Stimulated activated CD4-positive, alpha-beta T cell treated with anti-CD3 and anti-CD28 coated beads, Interleukin-4, amount 100 ng/mL, for 24 hours (primary cell): ENCODE measurements around the gene GPR146.
"Not testable (repeated sequence)": the region's sequence is repeated elsewhere in the genome, so short reads cannot be mapped to it uniquely, and the experiment has no call there.

Source experiments
- DNase-seq: peaks from one replicate; pipeline ENCODE4 v3.0.0-alpha.2; 2020

GPR146 gene

DNA sequence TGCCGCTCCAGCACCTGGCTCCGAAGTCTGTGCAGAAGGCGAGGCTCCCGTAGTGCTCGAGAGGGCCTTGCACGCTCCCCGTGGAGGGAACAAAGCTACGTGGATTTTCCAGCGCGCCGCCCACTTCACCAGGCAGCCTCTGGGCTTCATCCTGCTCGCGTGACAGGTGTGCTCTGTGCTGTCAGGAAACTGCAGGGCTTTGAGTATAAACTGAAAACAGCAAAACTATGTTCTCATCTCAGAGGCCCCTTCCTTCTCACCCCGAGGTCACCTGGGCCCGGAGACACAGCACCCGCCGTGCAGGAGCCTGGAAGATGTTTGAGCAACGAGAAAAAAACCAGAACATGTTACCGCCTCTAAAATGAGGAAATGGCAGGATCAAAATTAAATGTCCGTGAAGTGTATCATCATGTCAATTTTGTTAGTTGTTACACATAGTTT, 17.6 kb upstream of the GPR146 start:
- no peak for DNase-seq

GRCh38 chr7:1027242-1028043, 16.9 kb upstream of the GPR146 start:
- no peak for DNase-seq

DNA sequence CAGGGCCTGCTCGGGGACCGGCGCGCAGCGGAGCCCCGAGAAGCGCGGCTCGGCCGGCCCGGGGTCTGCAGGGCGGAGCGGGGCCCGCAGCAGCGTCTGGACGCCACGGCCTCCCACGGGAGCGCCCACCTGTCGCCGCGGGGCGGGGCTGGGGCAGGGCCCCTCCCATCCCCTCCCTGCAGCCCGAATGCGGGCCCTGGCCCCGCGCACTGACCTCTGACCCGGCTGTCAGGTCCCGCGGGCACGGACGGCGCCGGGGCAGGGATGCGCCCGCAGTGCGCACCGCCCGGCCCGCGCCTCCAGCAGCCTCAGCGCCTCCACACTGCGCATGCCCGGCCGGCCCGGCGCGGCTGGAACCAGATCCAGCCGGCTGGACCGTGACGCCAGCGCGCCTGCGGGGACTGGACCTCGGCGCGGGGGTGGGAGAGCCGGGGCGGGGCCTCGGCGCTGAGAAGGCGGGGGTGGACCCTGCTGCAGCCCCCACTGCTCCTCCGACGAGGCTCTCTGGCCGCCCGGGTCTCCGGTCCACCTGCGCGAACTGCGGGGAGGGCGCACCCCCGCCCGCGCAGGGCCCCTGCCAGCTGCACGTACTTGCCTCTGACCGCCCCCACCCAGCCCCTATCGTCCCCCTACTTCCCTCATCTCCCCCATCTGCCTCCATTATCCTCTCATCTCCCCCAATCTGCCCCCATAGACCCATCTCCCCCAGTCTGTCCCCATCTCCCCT, 16.1 kb upstream of the GPR146 start:
- DNase-seq: peak; percentile 86

DNA sequence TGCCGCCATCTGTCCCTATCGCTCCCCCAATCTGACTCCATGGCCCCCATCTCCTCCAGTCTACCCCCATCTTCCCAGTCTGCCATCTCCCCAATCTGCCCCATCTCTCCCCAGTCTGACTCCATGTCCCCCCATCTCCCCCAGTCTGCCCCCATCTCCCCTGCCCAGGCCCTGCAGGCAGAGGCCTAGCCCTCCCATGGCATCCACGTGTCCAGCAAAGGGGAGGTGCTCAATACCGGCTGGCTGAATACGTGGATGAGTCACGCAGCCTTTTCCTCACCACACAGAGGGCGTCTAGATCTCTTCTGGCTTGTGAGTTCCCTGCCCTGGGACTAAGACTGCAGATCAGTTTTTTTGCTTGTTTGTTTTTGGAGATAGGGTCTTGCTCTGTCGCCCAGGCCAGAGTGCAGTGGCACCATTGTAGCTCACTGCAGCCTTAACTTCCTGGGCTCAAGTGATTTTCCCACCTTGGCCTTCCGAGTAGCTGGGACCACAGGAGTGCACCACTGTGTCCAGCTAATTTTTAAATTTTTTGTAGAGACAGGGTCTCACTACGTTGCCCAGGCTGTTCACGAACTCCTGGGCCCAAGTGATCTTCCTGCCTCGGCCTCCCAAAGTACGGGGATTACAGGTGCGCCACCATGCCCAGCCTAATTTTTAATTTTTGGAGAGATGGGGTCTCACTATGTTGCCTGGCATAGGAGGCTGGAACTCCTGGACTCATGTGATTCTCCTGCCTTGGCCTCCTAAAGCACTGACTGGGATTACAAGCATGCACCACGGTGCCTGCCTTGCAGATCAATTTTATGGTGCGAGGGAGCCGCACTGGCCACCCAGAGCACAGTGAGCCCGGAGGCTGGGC, 15.3 kb upstream of the GPR146 start:
- peak; percentile 72 for DNase-seq

DNA sequence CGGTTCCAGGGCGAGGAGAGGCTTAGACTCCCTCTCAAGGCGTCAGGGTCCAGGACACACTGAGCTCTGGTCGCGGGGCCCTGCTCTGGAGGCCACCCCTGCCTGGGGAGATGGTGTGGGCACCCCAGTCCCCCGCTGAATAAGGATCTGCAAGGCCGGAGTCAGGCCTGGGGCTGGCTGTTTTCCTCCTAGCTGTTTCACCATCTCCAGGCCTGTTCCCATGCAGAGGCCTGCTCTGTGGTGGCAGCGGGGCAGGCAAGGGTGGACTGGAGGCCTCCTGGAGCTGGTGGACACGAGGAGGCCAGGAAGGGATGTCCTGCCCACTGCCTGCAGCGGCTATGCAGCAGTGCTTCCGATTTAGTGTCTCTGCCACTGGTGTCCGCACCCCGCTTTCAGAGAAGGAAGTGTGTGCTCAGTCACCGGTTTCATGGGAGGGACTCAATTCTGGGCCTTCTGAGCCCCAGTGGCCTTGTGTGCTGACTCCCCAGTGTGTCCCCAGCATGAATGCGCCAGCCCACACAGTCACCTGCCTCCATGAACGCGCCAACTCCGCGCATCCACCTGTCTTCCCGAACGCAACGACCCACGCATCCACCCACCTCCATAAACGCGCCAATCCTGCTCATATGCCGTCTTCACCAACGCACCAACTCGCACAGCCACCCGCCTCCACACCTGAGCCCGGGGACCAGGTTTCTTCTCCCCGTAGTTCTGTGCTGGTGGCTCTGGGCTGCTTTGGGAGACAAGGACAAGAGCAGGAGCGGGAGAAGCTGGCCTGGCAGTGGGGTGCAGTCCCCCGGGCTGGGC, 14.5 kb upstream of the GPR146 start:
- DNase-seq: no peak

- DNase-seq: no peak
Observed at GRCh38 chr7:1030444-1031070, 13.8 kb upstream of the GPR146 start.

- DNase-seq: no peak
Observed at GRCh38 chr7:1031716-1032455, 12.5 kb upstream of the GPR146 start.

- DNase-seq: no peak
Observed at GRCh38 chr7:1032536-1033181, 11.7 kb upstream of the GPR146 start.

GRCh38 chr7:1033546-1034145, 10.7 kb upstream of the GPR146 start:
- no peak for DNase-seq

- not testable (repeated sequence) for DNase-seq
Observed at GRCh38 chr7:1034769-1035168, 9.6 kb upstream of the GPR146 start.

GRCh38 chr7:1036164-1036928, 8.0 kb upstream of the GPR146 start:
- not testable (repeated sequence) for DNase-seq

GRCh38 chr7:1040233-1040632, 4.1 kb upstream of the GPR146 start:
- DNase-seq: not testable (repeated sequence)

GRCh38 chr7:1040790-1041189, 3.6 kb upstream of the GPR146 start:
- DNase-seq: no peak

GRCh38 chr7:1041551-1042491, 2.5 kb upstream of the GPR146 start:
- no peak for DNase-seq

- DNase-seq: no peak
Observed at GRCh38 chr7:1042492-1042833, 1.9 kb upstream of the GPR146 start.

DNA sequence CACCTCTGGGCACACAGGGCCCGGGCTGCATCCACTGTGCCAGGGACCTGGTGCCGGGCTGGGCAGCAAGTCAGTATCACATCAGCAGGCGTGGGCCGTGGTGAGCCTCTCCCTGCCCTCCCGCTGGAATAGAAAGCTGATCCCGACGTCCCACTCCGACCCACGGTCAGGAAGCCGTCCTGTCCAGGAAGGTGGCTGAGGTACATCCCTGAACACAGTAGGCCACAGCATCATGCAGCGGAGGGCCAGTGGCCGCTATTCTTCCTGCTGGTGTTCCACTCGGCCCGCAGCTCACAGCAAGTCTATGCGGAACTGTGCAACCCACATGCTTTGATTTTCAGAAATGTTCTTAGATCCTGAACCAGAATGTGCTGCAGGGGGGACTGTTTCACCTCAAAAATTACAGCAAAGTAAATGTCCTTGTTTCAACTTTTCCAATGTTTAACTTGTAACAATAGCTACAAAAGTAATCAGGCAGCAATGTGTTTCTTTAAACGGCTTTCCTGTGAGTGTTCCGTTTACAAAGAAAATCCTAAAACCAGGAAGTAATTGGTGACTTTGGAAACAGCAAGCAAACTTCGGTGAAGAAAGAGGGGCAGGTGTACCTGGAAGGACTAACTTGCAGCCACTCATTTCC, 676 bp upstream of the GPR146 start:
- no peak for DNase-seq
